HCT116 (cell line): ENCODE results near the gene NCAPD3. TPM values are rescaled to one million over a fixed set of nuclear protein-coding genes. Genes with fewer than 3 reads are reported as not detected.

ENCODE experiments used
- ATAC-seq: fragments of 200-7000 bp; cut with Tn5 transposase; 2 replicates; pipeline ENCODE4 v1.9.1; 2020; ENCODE audit warnings: mild to moderate bottlenecking, moderate library complexity
- BruUV-seq: library from RNA; stranded (reverse); fragments of 400-500 nt; replicated peaks from 2 replicates; lab custom pipeline; 2021; lab: Mats Ljungman, UMichigan
- CTCF ChIA-PET: fragments of 300-600 bp; sonication (Branson Sonifier 250); formaldehyde crosslinking; loops from one replicate; lab custom pipeline; 2021; ENCODE audit warnings: antibody characterized with exemption; lab: Charles Lee
- POLR2A ChIA-PET: fragments of 300-600, 350-600 bp; sonication (Branson Sonifier 250); formaldehyde crosslinking; loops from one replicate; lab custom pipeline; 2021; ENCODE audit warnings: antibody characterized with exemption; lab: Charles Lee
- RAD21 ChIA-PET, 2 experiments: fragments of 300-600 bp; sonication (Branson Sonifier 250); formaldehyde crosslinking; loops; one replicate each; lab custom pipeline; 2023; ENCODE audit warnings: low total read pairs in 2 of 2; ENCODE audit not compliant: uncharacterized antibody in 2 of 2, unreplicated experiment in 2 of 2, low non-redundant PET in 1 of 2; lab: Charles Lee
- DNase-seq: peaks from one replicate; pipeline ENCODE4 v3.0.0-alpha.2; 2010; ENCODE audit warnings: low read depth, low spot score
- H2AFZ ChIP-seq: fragments of 200-600 bp; shearing (Covaris generic), sonication (generic); 2 replicates; pipeline ENCODE4 v1.6.1; 2017; ENCODE audit warnings: low read depth, mixed run types, mixed read lengths, antibody characterized with exemption, low read length; ENCODE audit not compliant: poor library complexity, severe bottlenecking
- H3K27ac ChIP-seq: 2 replicates; pipeline ENCODE4 v1.5.1; 2012; ENCODE audit warnings: low read depth, low read length
- H3K27me3 ChIP-seq: fragments of 200-600 bp; sonication (generic); 2 replicates; pipeline ENCODE4 v1.6.1; 2016; ENCODE audit warnings: mixed run types, low read length, mixed read lengths; ENCODE audit not compliant: insufficient read depth
- H3K36me3 ChIP-seq, 2 experiments: fragments of 200-500 bp in 1 of 2; fragments of 200-600 bp in 1 of 2; sonication (Bioruptor generic) in 1 of 2; sonication (generic) in 1 of 2; 2 replicates each; pipeline versions ENCODE4 v1.5.1 to v1.6.1; 2014 to 2016; ENCODE audit warnings: low read length in 2 of 2, inconsistent platforms in 1 of 2, mixed read lengths in 1 of 2, mixed run types in 1 of 2; ENCODE audit not compliant: insufficient read depth in 2 of 2, control insufficient read depth in 1 of 2
- H3K4me1 ChIP-seq, 2 experiments: fragments of 200-600 bp in 1 of 2; sonication (generic) in 1 of 2; 2 replicates each; pipeline versions ENCODE4 v1.5.1 to v1.6.1; 2012 to 2017; ENCODE audit warnings: low read length in 2 of 2, inconsistent platforms in 1 of 2, mild to moderate bottlenecking in 1 of 2, mixed read lengths in 1 of 2, mixed run types in 1 of 2, moderate library complexity in 1 of 2; ENCODE audit not compliant: insufficient read depth in 2 of 2, control insufficient read depth in 1 of 2
- H3K4me2 ChIP-seq: fragments of 200-600 bp; sonication (generic); 2 replicates; pipeline ENCODE4 v1.6.1; 2017; ENCODE audit warnings: mixed run types, low read length, mixed read lengths
- H3K4me3 ChIP-seq, 2 experiments: fragments of 200-600 bp in 1 of 2; sonication (generic) in 1 of 2; replicated peaks in 1 of 2; 2 replicates each; pipeline ENCODE4 v1.5.1; 2011 to 2016; ENCODE audit warnings: low read length in 2 of 2, control low read depth in 1 of 2, low read depth in 1 of 2, mild to moderate bottlenecking in 1 of 2, mixed read lengths in 1 of 2, mixed run types in 1 of 2
- H3K79me2 ChIP-seq: fragments of 200-600 bp; sonication (generic); 2 replicates; pipeline ENCODE4 v1.6.1; 2017; ENCODE audit warnings: mild to moderate bottlenecking, mixed run types, low read length, moderate library complexity, mixed read lengths; ENCODE audit not compliant: insufficient read depth
- H3K9ac ChIP-seq: fragments of 200-600 bp; sonication (generic); 2 replicates; pipeline ENCODE4 v1.6.1; 2016; ENCODE audit warnings: low read length, mixed read lengths
- H3K9me2 ChIP-seq: fragments of 200-600 bp; sonication (generic), shearing (Covaris generic); 2 replicates; pipeline ENCODE4 v1.6.1; 2017; ENCODE audit warnings: mixed run types, mild to moderate bottlenecking, moderate library complexity; ENCODE audit not compliant: insufficient read depth
- H3K9me3 ChIP-seq, 2 experiments: fragments of 200-500 bp in 1 of 2; fragments of 200-600 bp in 1 of 2; sonication (Bioruptor generic) in 1 of 2; sonication (generic) in 1 of 2; 2 replicates each; pipeline ENCODE4 v1.6.1; 2014 to 2017; ENCODE audit warnings: low read length in 2 of 2, mixed read lengths in 2 of 2, inconsistent platforms in 1 of 2, low read depth in 1 of 2, mild to moderate bottlenecking in 1 of 2, mixed run types in 1 of 2, moderate library complexity in 1 of 2; ENCODE audit not compliant: control insufficient read depth in 1 of 2, insufficient read depth in 1 of 2
- H4K20me1 ChIP-seq: fragments of 200-600 bp; sonication (generic), shearing (Covaris generic); 2 replicates; pipeline ENCODE4 v1.6.1; 2017; ENCODE audit warnings: mixed run types, mild to moderate bottlenecking, moderate library complexity; ENCODE audit not compliant: insufficient read depth
- CBX3 ChIP-seq: IDR thresholded peaks from 2 replicates; pipeline ENCODE4 v1.6.1; 2012; ENCODE audit warnings: low read depth
- CEBPB ChIP-seq: IDR thresholded peaks from 2 replicates; pipeline ENCODE4 v1.6.1; 2012; ENCODE audit warnings: low read depth
- EGR1 ChIP-seq: IDR thresholded peaks from 2 replicates; pipeline ENCODE4 v1.6.1; 2012; ENCODE audit warnings: low read depth
- ELF1 ChIP-seq: IDR thresholded peaks from 2 replicates; pipeline ENCODE4 v1.6.1; 2012; ENCODE audit warnings: low read depth, borderline replicate concordance
- EZH2phosphoT487 ChIP-seq: fragments of 200-600 bp; IDR thresholded peaks from 2 replicates; pipeline ENCODE4 v1.6.1; 2018; ENCODE audit warnings: antibody characterized with exemption, borderline replicate concordance
- FOSL1 ChIP-seq: IDR thresholded peaks from 2 replicates; pipeline ENCODE4 v1.6.1; 2012; ENCODE audit warnings: low read depth
- JUND ChIP-seq: IDR thresholded peaks from 2 replicates; pipeline ENCODE4 v1.6.1; 2012
- POLR2A ChIP-seq: IDR thresholded peaks from 2 replicates; pipeline ENCODE4 v1.7.0; 2011; ENCODE audit warnings: borderline replicate concordance; ENCODE audit not compliant: insufficient read depth, insufficient read length; ENCODE audit errors: extremely low read depth
- SIN3A ChIP-seq: IDR thresholded peaks from 2 replicates; pipeline ENCODE4 v1.6.1; 2012; ENCODE audit warnings: low read depth
- TCF7L2 ChIP-seq: IDR thresholded peaks from 2 replicates; pipeline ENCODE4 v1.7.0; 2011; ENCODE audit warnings: borderline replicate concordance, inconsistent platforms; ENCODE audit not compliant: insufficient read depth, insufficient read length; ENCODE audit errors: extremely low read depth
- ZFX ChIP-seq: fragments of 450-650 bp; IDR thresholded peaks from 2 replicates; pipeline ENCODE4 v1.6.1; 2017
- intact Hi-C: fragments of 100-400 bp; cut with micrococcal nuclease; formaldehyde crosslinking; loops from 2 replicates; pipeline ENCODE4 v1.10.0; 2022
- total RNA-seq: library from RNA; stranded (reverse); gene quantifications from one replicate; pipeline ENCODE4 v1.2.1, GENCODE V29; 2021; ENCODE audit not compliant: unreplicated experiment
- TF ChIP-seq, protein P1 (sequence below): IDR thresholded peaks from 2 replicates; pipeline ENCODE4 v1.6.1; 2011; ENCODE audit warnings: mild to moderate bottlenecking, low read length, moderate library complexity; ENCODE audit not compliant: insufficient replicate concordance; ENCODE audit errors: extremely low read depth
- TF ChIP-seq, protein P2 (sequence below), 3 experiments: fragments of 200-600 bp in 1 of 3; sonication (generic) in 1 of 3; IDR thresholded peaks in 2 of 3; conservative IDR thresholded peaks in 1 of 3; 2 replicates each; pipeline ENCODE4 v1.5.1; 2012 to 2017; ENCODE audit warnings: low read depth in 2 of 3, low read length in 2 of 3, antibody characterized with exemption in 1 of 3, borderline replicate concordance in 1 of 3, control low read depth in 1 of 3, mild to moderate bottlenecking in 1 of 3, mixed read lengths in 1 of 3, mixed run types in 1 of 3, moderate library complexity in 1 of 3; ENCODE audit not compliant: insufficient read depth in 1 of 3
- TF ChIP-seq, protein P3 (sequence below): IDR thresholded peaks from 2 replicates; pipeline ENCODE4 v1.6.1; 2012

NCAPD3 gene
- total RNA-seq, 1 experiment from 2014 or later: 71.0 TPM

DNA sequence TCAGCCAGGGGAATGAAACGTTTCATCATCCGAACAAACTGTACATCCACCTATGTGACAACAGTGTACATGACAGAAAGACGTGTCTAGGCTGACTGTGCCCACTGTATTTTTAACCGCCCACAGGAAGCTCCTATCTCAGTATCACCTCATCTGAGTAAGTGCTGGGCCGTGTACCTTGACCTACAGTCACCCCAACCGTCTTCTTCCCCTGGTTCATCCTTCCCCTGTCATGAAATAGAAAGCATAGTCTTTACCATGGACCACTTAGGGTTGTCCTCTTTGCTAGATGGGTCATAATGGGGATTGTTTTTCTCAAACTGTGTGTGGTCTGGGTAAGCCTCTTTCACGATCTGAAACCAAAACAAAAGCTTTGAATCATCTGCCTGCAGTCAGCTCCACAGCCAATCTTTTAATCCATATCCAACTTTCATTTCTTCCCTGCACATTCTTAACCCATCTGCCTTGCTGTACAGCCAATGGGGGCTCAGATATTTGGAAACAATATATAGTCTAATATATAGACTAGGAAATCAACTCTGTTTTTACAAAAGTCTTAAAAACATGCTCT lies 25.2 kb upstream of the NCAPD3 start (continued):
- TF ChIP-seq, protein P1, sequence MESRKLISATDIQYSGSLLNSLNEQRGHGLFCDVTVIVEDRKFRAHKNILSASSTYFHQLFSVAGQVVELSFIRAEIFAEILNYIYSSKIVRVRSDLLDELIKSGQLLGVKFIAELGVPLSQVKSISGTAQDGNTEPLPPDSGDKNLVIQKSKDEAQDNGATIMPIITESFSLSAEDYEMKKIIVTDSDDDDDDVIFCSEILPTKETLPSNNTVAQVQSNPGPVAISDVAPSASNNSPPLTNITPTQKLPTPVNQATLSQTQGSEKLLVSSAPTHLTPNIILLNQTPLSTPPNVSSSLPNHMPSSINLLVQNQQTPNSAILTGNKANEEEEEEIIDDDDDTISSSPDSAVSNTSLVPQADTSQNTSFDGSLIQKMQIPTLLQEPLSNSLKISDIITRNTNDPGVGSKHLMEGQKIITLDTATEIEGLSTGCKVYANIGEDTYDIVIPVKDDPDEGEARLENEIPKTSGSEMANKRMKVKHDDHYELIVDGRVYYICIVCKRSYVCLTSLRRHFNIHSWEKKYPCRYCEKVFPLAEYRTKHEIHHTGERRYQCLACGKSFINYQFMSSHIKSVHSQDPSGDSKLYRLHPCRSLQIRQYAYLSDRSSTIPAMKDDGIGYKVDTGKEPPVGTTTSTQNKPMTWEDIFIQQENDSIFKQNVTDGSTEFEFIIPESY: no peak

DNA sequence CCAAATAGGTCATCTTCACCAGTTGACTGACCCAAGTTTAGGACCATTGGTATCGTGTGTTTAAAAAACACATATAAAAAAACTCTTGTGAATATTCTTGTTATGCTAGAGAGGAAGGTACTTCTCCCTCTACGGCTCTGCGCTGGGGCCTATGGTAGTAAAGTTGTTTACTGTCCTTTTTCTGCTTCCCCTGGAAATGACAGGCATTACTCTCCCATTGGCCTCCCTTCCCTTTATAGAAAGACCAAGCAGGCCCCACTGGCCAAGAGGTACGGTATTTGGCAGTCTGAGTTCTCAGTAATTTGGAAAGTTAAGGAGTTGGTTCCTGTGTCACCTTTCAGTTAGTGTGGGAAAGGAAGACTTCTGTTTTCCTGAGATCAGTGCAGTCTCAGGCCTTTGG lies 22.9 kb upstream of the NCAPD3 start:
- no peak overlapping the region for H3K27ac ChIP-seq
- no peaks in the 10 kb centered on the region for H4K20me1 ChIP-seq
- CTCF ChIA-PET: no interaction called here
- no peaks in the 10 kb centered on the region for H3K4me1 ChIP-seq
- no TSS peak for BruUV-seq
- H3K9me2 ChIP-seq: no peaks in the 10 kb centered on the region
- H2AFZ ChIP-seq: no peak overlapping the region
- H3K9me3 ChIP-seq: no peaks in the 10 kb centered on the region
- TF ChIP-seq EGR1 (no peak), CEBPB (no peak), FOSL1 (no peak), SIN3A (no peak), CBX3 (no peak), ELF1 (no peak), TCF7L2 (no peak), JUND (no peak), EZH2phosphoT487 (no peak), POLR2A (no peak), ZFX (no peak)
- TF ChIP-seq, protein P2, sequence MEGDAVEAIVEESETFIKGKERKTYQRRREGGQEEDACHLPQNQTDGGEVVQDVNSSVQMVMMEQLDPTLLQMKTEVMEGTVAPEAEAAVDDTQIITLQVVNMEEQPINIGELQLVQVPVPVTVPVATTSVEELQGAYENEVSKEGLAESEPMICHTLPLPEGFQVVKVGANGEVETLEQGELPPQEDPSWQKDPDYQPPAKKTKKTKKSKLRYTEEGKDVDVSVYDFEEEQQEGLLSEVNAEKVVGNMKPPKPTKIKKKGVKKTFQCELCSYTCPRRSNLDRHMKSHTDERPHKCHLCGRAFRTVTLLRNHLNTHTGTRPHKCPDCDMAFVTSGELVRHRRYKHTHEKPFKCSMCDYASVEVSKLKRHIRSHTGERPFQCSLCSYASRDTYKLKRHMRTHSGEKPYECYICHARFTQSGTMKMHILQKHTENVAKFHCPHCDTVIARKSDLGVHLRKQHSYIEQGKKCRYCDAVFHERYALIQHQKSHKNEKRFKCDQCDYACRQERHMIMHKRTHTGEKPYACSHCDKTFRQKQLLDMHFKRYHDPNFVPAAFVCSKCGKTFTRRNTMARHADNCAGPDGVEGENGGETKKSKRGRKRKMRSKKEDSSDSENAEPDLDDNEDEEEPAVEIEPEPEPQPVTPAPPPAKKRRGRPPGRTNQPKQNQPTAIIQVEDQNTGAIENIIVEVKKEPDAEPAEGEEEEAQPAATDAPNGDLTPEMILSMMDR (IDR thresholded peaks at IDR 0.05 in 2 of 3, conservative IDR thresholded peaks at IDR 0.05 in 1 of 3; ENCODE audit: borderline replicate concordance in 1 of 3, insufficient read depth in 1 of 3, low read depth in 2 of 3, low read length in 2 of 3): no peak
- TF ChIP-seq, protein P3, sequence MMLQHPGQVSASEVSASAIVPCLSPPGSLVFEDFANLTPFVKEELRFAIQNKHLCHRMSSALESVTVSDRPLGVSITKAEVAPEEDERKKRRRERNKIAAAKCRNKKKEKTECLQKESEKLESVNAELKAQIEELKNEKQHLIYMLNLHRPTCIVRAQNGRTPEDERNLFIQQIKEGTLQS: no peak
- H3K36me3 ChIP-seq: peaks cover 19 to 21% of the 10 kb centered on the region in 2 experiments
- no peaks in the 10 kb centered on the region for H3K27me3 ChIP-seq
- intact Hi-C loops: no loop called here
- POLR2A ChIA-PET: no interaction called here
- no peak for ATAC-seq
- RAD21 ChIA-PET: no interaction called here
- H3K4me3 ChIP-seq: no peak overlapping the region
- no peak for DNase-seq
- no peaks in the 10 kb centered on the region for H3K79me2 ChIP-seq
- H3K9ac ChIP-seq: no peak overlapping the region
- H3K4me2 ChIP-seq: no peak overlapping the region
